Measurements from ENCODE around the gene MTRF1L.

- TF ChIP-seq CTCF (conservative IDR thresholded peaks at IDR 0.05 in 1 of 2, IDR thresholded peaks at IDR 0.05 in 1 of 2; ENCODE audit: low read depth in 1 of 2, low read length in 2 of 2) (no peak), EZH2 (IDR thresholded peaks at IDR 0.05; ENCODE audit: low read length, missing control alignments) (no peak)
These were observed 12.7 kb upstream of the MTRF1L start for GRCh38 chr6:153015094-153015640.
